Keratinocyte (primary cell): Measurements from ENCODE around the gene FNDC7. TPM values are rescaled to one million over a fixed set of nuclear protein-coding genes. Genes with fewer than 3 reads are reported as not detected.
"Not testable (repeated sequence)": the region's sequence is repeated elsewhere in the genome, so short reads cannot be mapped to it uniquely, and the experiment has no call there.

Experiments used
- DNase-seq: peaks from one replicate; pipeline ENCODE4 v3.0.0-alpha.2; 2011; ENCODE audit warnings: low read depth, missing footprints, low spot score
- FAIRE-seq: peaks from 2 replicates; lab custom pipeline; 2011; peaks lifted over from hg19 to GRCh38; lab: Jason Lieb, UNC
- H2AFZ ChIP-seq: 2 replicates; pipeline ENCODE4 v1.6.0; 2012; ENCODE audit warnings: low read length, control low read depth, inconsistent platforms; ENCODE audit not compliant: control insufficient read depth
- H3K27ac ChIP-seq: 2 replicates; pipeline ENCODE4 v1.5.1; 2011; ENCODE audit warnings: low read length; ENCODE audit not compliant: control insufficient read depth, insufficient read depth
- H3K27me3 ChIP-seq: 3 replicates; pipeline ENCODE4 v1.6.0; 2011; ENCODE audit warnings: low read length; ENCODE audit not compliant: control insufficient read depth, insufficient read depth; ENCODE audit errors: extremely low read depth
- H3K36me3 ChIP-seq, 2 experiments: 2 replicates in 1 of 2; 3 replicates in 1 of 2; pipeline ENCODE4 v1.5.1; 2011; ENCODE audit warnings: low read length in 2 of 2, mild to moderate bottlenecking in 1 of 2; ENCODE audit not compliant: control insufficient read depth in 2 of 2, insufficient read depth in 2 of 2; ENCODE audit errors: extremely low read depth in 1 of 2
- H3K4me1 ChIP-seq: 3 replicates; pipeline ENCODE4 v1.5.1; 2011; ENCODE audit warnings: low read length; ENCODE audit not compliant: control insufficient read depth, insufficient read depth; ENCODE audit errors: extremely low read depth
- H3K4me2 ChIP-seq: 3 replicates; pipeline ENCODE4 v1.6.0; 2011; ENCODE audit warnings: low read depth, low read length; ENCODE audit not compliant: control insufficient read depth, insufficient read depth; ENCODE audit errors: extremely low read depth
- H3K4me3 ChIP-seq, 3 experiments: fragments of 200-600 bp in 1 of 3; sonication (generic) in 1 of 3; 2 replicates in 2 of 3; 3 replicates in 1 of 3; pipeline ENCODE4 v1.5.1; 2011 to 2016; ENCODE audit warnings: low read length in 3 of 3, mild to moderate bottlenecking in 3 of 3, control low read depth in 2 of 3, inconsistent platforms in 1 of 3, low read depth in 1 of 3, mixed read lengths in 1 of 3, mixed run types in 1 of 3, moderate library complexity in 1 of 3; ENCODE audit not compliant: control insufficient read depth in 2 of 3, insufficient read depth in 2 of 3; ENCODE audit errors: extremely low read depth in 1 of 3
- H3K79me2 ChIP-seq: 2 replicates; pipeline ENCODE4 v1.6.0; 2012; ENCODE audit warnings: low read length; ENCODE audit not compliant: control insufficient read depth, insufficient read depth
- H3K9ac ChIP-seq: 3 replicates; pipeline ENCODE4 v1.6.0; 2011; ENCODE audit warnings: low read length; ENCODE audit not compliant: control insufficient read depth, insufficient read depth; ENCODE audit errors: extremely low read depth
- H3K9me1 ChIP-seq: 3 replicates; pipeline ENCODE4 v1.6.0; 2011; ENCODE audit warnings: low read length; ENCODE audit not compliant: control insufficient read depth, insufficient read depth; ENCODE audit errors: extremely low read depth
- H3K9me3 ChIP-seq: 2 replicates; pipeline ENCODE4 v1.5.1; 2012; ENCODE audit warnings: low read depth, low read length; ENCODE audit not compliant: control insufficient read depth
- H4K20me1 ChIP-seq: 3 replicates; pipeline ENCODE4 v1.6.0; 2011; ENCODE audit warnings: low read length; ENCODE audit not compliant: control insufficient read depth, insufficient read depth; ENCODE audit errors: extremely low read depth
- EZH2 ChIP-seq: IDR thresholded peaks from one replicate; pipeline ENCODE4 v1.6.1; 2012; ENCODE audit warnings: inconsistent platforms, mild to moderate bottlenecking, low read length, moderate library complexity
- dilution Hi-C: fragments of 300-500 bp; cut with MboI; formaldehyde crosslinking; loops from one replicate; pipeline ENCODE4 v1.7.0; 2020; ENCODE audit warnings: low sequenced_read_pairs; ENCODE audit not compliant: extremely low pct_ligation_motif_present
- polyA plus RNA-seq, 5 experiments: library from polyadenylated mRNA; depleted of rRNA in 3 of 5; stranded (reverse) in 3 of 5; stranded (forward) in 1 of 5; unstranded in 1 of 5; fragments of >200 nt; gene quantifications; 1 replicate in 1 of 5; 2 replicates in 3 of 5; 3 replicates in 1 of 5; pipeline versions ENCODE4 v1.2.1 to v1.2.3, GENCODE V29; 2011 to 2012; ENCODE audit warnings: missing spikeins in 2 of 5, low read depth in 1 of 5, low replicate concordance in 1 of 5
- TF ChIP-seq, protein P1 (sequence below), 3 experiments: IDR thresholded peaks in 1 of 3; conservative IDR thresholded peaks in 1 of 3; optimal IDR thresholded peaks in 1 of 3; 2 replicates in 2 of 3; 3 replicates in 1 of 3; pipeline versions ENCODE3 to v1.5.1; 2011; ENCODE audit warnings: low read length in 3 of 3, mild to moderate bottlenecking in 3 of 3, moderate library complexity in 2 of 3, control low read depth in 1 of 3, inconsistent platforms in 1 of 3; ENCODE audit not compliant: insufficient read depth in 2 of 3; ENCODE audit errors: extremely low read depth in 1 of 3

Gene FNDC7
- polyA plus RNA-seq, 1 donor (not counting 4 experiments of a cell fraction or from before 2014, with no cell fraction given), result 0.05 TPM

DNA sequence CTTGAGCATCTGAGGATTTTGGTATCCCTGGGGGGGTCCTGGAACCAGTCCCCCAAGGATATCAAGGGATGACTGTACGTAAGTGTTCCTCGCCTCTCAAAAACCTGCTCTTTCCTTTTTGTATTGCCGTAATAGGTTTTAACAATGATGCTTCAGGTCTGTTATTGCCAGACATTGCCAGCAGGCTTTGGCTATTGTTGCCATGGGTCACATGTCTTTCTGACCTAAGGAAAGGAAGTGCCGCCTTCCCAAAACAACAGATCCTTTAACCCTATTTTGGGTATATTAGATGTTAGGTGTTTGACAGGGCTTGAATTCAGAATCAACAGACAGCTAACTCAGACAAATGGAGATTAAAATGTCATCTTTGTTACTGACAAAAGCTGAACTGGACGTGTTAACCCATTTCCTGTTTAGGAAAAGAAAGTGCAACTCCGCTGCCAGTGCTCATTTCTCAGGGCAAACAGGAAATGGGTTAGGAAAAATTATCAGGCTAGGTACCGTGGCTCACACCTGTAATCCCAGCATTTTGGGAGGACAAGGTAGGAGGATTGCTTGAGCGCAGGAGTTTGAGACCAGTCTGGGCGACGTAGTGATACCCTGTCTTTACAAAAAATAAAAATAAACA, 33.0 kb upstream of the FNDC7 start:
- no peaks in the 10 kb centered on the region for H3K27me3 ChIP-seq
- no peak overlapping the region for H3K4me2 ChIP-seq
- H3K4me1 ChIP-seq, result no peaks in the 10 kb centered on the region
- TF ChIP-seq, protein P1, sequence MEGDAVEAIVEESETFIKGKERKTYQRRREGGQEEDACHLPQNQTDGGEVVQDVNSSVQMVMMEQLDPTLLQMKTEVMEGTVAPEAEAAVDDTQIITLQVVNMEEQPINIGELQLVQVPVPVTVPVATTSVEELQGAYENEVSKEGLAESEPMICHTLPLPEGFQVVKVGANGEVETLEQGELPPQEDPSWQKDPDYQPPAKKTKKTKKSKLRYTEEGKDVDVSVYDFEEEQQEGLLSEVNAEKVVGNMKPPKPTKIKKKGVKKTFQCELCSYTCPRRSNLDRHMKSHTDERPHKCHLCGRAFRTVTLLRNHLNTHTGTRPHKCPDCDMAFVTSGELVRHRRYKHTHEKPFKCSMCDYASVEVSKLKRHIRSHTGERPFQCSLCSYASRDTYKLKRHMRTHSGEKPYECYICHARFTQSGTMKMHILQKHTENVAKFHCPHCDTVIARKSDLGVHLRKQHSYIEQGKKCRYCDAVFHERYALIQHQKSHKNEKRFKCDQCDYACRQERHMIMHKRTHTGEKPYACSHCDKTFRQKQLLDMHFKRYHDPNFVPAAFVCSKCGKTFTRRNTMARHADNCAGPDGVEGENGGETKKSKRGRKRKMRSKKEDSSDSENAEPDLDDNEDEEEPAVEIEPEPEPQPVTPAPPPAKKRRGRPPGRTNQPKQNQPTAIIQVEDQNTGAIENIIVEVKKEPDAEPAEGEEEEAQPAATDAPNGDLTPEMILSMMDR (optimal IDR thresholded peaks at IDR 0.05 in 1 of 3, IDR thresholded peaks at IDR 0.05 in 1 of 3, conservative IDR thresholded peaks at IDR 0.05 in 1 of 3; ENCODE audit: extremely low read depth in 1 of 3, insufficient read depth in 2 of 3, low read length in 3 of 3), result no peak
- TF ChIP-seq EZH2, result no peak
- H3K9me3 ChIP-seq, result no peaks in the 10 kb centered on the region
- dilution Hi-C loops, result no loop called here
- no peak overlapping the region for H3K9ac ChIP-seq
- H4K20me1 ChIP-seq, result no peaks in the 10 kb centered on the region
- H2AFZ ChIP-seq, result no peak overlapping the region
- H3K79me2 ChIP-seq, result no peaks in the 10 kb centered on the region
- DNase-seq, result no peak
- FAIRE-seq, result no peak
- H3K4me3 ChIP-seq, result no peak overlapping the region
- no peaks in the 10 kb centered on the region for H3K36me3 ChIP-seq
- no peaks in the 10 kb centered on the region for H3K9me1 ChIP-seq
- H3K27ac ChIP-seq, result no peak overlapping the region

DNA sequence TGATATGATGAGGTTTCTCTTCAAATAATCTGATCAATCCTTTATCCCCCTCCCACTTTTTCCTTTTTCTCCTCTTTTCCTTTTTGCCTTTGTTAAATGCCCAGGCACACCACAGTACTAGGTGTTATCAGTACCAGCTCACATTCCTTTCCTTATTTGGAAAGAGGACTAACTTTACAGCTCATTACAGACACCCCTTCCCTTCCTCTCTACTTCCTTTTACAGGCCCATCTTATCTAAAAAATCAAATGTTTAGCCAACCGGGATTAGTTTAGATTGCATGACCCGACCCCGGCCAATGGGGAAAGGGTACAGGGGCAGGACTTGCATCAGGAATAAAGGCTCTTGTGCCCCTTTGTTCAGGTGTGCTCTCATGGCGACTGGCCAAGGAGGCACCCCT, 31.0 kb upstream of the FNDC7 start:
- H3K27ac ChIP-seq, DNase-seq, H4K20me1 ChIP-seq, H3K9ac ChIP-seq, H3K4me1 ChIP-seq, H3K36me3 ChIP-seq, H3K4me2 ChIP-seq, H3K9me3 ChIP-seq, dilution Hi-C loops, H3K79me2 ChIP-seq, FAIRE-seq, H3K9me1 ChIP-seq, H2AFZ ChIP-seq, H3K4me3 ChIP-seq, H3K27me3 ChIP-seq: not testable (repeated sequence)

DNA sequence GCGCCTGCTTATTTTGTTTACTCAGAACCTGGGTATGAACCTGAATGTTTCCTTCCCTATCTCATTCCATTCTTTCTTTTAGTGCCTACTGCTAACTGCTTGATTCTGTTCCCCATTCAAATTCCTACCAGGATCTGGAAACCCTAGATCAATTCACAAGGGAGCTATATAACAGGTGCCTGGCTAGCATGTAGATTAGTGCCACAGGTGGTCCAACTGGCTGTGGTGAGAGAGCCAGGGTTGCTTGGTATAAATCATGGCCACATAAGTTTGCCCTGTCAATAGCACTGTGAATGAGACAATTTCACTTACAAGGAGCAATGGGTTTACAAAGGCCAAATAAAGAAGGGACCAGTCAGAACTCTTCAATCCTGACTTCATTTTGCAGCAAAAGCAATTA, 27.2 kb upstream of the FNDC7 start:
- TF ChIP-seq, protein P1 (optimal IDR thresholded peaks at IDR 0.05 in 1 of 3, IDR thresholded peaks at IDR 0.05 in 1 of 3, conservative IDR thresholded peaks at IDR 0.05 in 1 of 3; ENCODE audit: extremely low read depth in 1 of 3, insufficient read depth in 2 of 3, low read length in 3 of 3), result no peak
- no peak for TF ChIP-seq EZH2
- Histone ChIP-seq H3K27me3 (no peaks in the 10 kb centered on the region), H2AFZ (no peak overlapping the region), H4K20me1 (no peaks in the 10 kb centered on the region), H3K4me3 (no peak overlapping the region), H3K9me3 (no peaks in the 10 kb centered on the region), H3K9ac (no peak overlapping the region), H3K79me2 (no peaks in the 10 kb centered on the region), H3K36me3 (no peaks in the 10 kb centered on the region), H3K4me2 (no peak overlapping the region), H3K9me1 (no peaks in the 10 kb centered on the region), H3K27ac (no peak overlapping the region), H3K4me1 (no peaks in the 10 kb centered on the region)
- dilution Hi-C loops, result no loop called here
- DNase-seq (no peak), FAIRE-seq (no peak)
